Fibroblast of lung (primary cell): ENCODE measurements around the gene ACO1. TPM values are rescaled to one million over a fixed set of nuclear protein-coding genes. Genes with fewer than 3 reads are reported as not detected.

ENCODE experiments used
- DNase-seq, 2 donors: peaks; one replicate each; pipeline versions ENCODE4 v3.0.0 to v3.0.0-alpha.2; 2010; ENCODE audit warnings: low read depth in 2 of 2
- H2AFZ ChIP-seq: 2 replicates; pipeline ENCODE4 v1.5.1; 2012; ENCODE audit warnings: low read length, control low read depth, inconsistent platforms
- H3K27ac ChIP-seq: 2 replicates; pipeline ENCODE4 v1.5.1; 2011; ENCODE audit warnings: low read length, control low read depth; ENCODE audit not compliant: insufficient read depth
- H3K27me3 ChIP-seq: 2 replicates; pipeline ENCODE4 v1.5.1; 2011; ENCODE audit warnings: mild to moderate bottlenecking, low read length; ENCODE audit not compliant: control insufficient read depth, insufficient read depth
- H3K36me3 ChIP-seq: 2 replicates; pipeline ENCODE4 v1.5.1; 2011; ENCODE audit warnings: low read length; ENCODE audit not compliant: control insufficient read depth, insufficient read depth
- H3K4me1 ChIP-seq: 2 replicates; pipeline ENCODE4 v1.5.1; 2011; ENCODE audit warnings: low read length; ENCODE audit not compliant: control insufficient read depth, insufficient read depth; ENCODE audit errors: extremely low read depth
- H3K4me2 ChIP-seq: 2 replicates; pipeline ENCODE4 v1.5.1; 2011; ENCODE audit warnings: low read length, control low read depth; ENCODE audit not compliant: insufficient read depth; ENCODE audit errors: extremely low read depth
- H3K4me3 ChIP-seq, 4 experiments: fragments of 200-600 bp in 1 of 4; sonication (generic) in 1 of 4; replicated peaks in 1 of 4; 2 replicates each; pipeline ENCODE4 v1.5.1; 2011 to 2016; ENCODE audit warnings: low read length in 4 of 4, low read depth in 3 of 4, mild to moderate bottlenecking in 3 of 4, control low read depth in 2 of 4, inconsistent platforms in 1 of 4, mixed read lengths in 1 of 4; ENCODE audit not compliant: insufficient read depth in 1 of 4; ENCODE audit errors: control extremely low read depth in 1 of 4
- H3K79me2 ChIP-seq: 2 replicates; pipeline ENCODE4 v1.5.1; 2012; ENCODE audit warnings: mild to moderate bottlenecking, low read length, inconsistent platforms; ENCODE audit not compliant: control insufficient read depth, insufficient read depth
- H3K9ac ChIP-seq: 2 replicates; pipeline ENCODE4 v1.5.1; 2011; ENCODE audit warnings: mild to moderate bottlenecking, low read length, control low read depth; ENCODE audit not compliant: insufficient read depth
- H3K9me3 ChIP-seq: 2 replicates; pipeline ENCODE4 v1.5.1; 2012; ENCODE audit warnings: low read depth, low read length; ENCODE audit not compliant: control insufficient read depth, insufficient read depth
- H4K20me1 ChIP-seq: 2 replicates; pipeline ENCODE4 v1.5.1; 2011; ENCODE audit warnings: low read length; ENCODE audit not compliant: control insufficient read depth, insufficient read depth; ENCODE audit errors: extremely low read depth
- CTCF ChIP-seq, 2 donors: IDR thresholded peaks in 1 of 2; conservative IDR thresholded peaks in 1 of 2; 1 replicate in 1 of 2; 2 replicates in 1 of 2; pipeline ENCODE4 v1.5.1; 2011 to 2012; ENCODE audit warnings: low read length in 2 of 2, control low read depth in 1 of 2, inconsistent platforms in 1 of 2, low read depth in 1 of 2, mild to moderate bottlenecking in 1 of 2
- EZH2 ChIP-seq: IDR thresholded peaks from 2 replicates; pipeline ENCODE4 v1.5.1; 2012; ENCODE audit warnings: low read length, control low read depth, mild to moderate bottlenecking; ENCODE audit errors: missing control alignments
- polyA plus RNA-seq, 2 donors: library from polyadenylated mRNA; depleted of rRNA in 1 of 2; stranded (reverse) in 1 of 2; unstranded in 1 of 2; fragments of >200 nt; gene quantifications; 2 replicates each; pipeline ENCODE4 v1.2.1, GENCODE V29; 2011 to 2012; ENCODE audit warnings: missing spikeins in 1 of 2
- total RNA-seq: library from RNA; depleted of rRNA; stranded (reverse); fragments of >200 nt; gene quantifications from 2 replicates; pipeline ENCODE4 v1.2.1, GENCODE V29; 2014

The ACO1 gene
- total and polyA plus RNA-seq, 2 donors (not counting 1 experiment from before 2014, with no cell fraction given) = 77.8 to 158 TPM

GRCh38 chr9:32404402-32404801 is 20.0 kb downstream of the ACO1 start:
- Histone ChIP-seq H2AFZ (no peak overlapping the region), H3K27me3 (no peaks in the 10 kb centered on the region), H3K36me3 (peaks cover 6% of the 10 kb centered on the region), H3K27ac (no peak overlapping the region), H3K79me2 (peaks cover 14% of the 10 kb centered on the region), H3K4me1 (peaks cover under 1% of the 10 kb centered on the region), H3K4me2 (no peak overlapping the region), H3K9me3 (no peaks in the 10 kb centered on the region), H3K4me3 (no peak overlapping the region), H4K20me1 (no peaks in the 10 kb centered on the region), H3K9ac (no peak overlapping the region)
- DNase-seq = no peak
- TF ChIP-seq CTCF (conservative IDR thresholded peaks at IDR 0.05 in 1 of 2, IDR thresholded peaks at IDR 0.05 in 1 of 2; ENCODE audit: low read depth in 1 of 2, low read length in 2 of 2) (no peak), EZH2 (no peak)

- TF ChIP-seq EZH2 (no peak), CTCF (conservative IDR thresholded peaks at IDR 0.05 in 1 of 2, IDR thresholded peaks at IDR 0.05 in 1 of 2; ENCODE audit: low read depth in 1 of 2, low read length in 2 of 2) (no peak)
- no peak overlapping the region for H3K4me2 ChIP-seq
- H3K36me3 ChIP-seq = peaks cover 6% of the 10 kb centered on the region
- H3K4me3 ChIP-seq = no peak overlapping the region
- no peak overlapping the region for H2AFZ ChIP-seq
- peaks cover 14% of the 10 kb centered on the region for H3K79me2 ChIP-seq
- H3K4me1 ChIP-seq = no peaks in the 10 kb centered on the region
- no peaks in the 10 kb centered on the region for H3K27me3 ChIP-seq
- no peak overlapping the region for H3K9ac ChIP-seq
- H3K27ac ChIP-seq = no peak overlapping the region
- no peaks in the 10 kb centered on the region for H3K9me3 ChIP-seq
- DNase-seq = no peak
- no peaks in the 10 kb centered on the region for H4K20me1 ChIP-seq
These were observed 20.4 kb downstream of the ACO1 start for GRCh38 chr9:32404856-32405255.

GRCh38 chr9:32405506-32405905 is 21.1 kb downstream of the ACO1 start:
- H3K27ac ChIP-seq = no peak overlapping the region
- H3K4me1 ChIP-seq = no peaks in the 10 kb centered on the region
- H3K79me2 ChIP-seq = peaks cover 9% of the 10 kb centered on the region
- H3K4me3 ChIP-seq = no peak overlapping the region
- DNase-seq = no peak
- no peaks in the 10 kb centered on the region for H3K27me3 ChIP-seq
- no peak overlapping the region for H2AFZ ChIP-seq
- no peak overlapping the region for H3K4me2 ChIP-seq
- no peak overlapping the region for H3K9ac ChIP-seq
- no peak for TF ChIP-seq EZH2
- TF ChIP-seq CTCF (conservative IDR thresholded peaks at IDR 0.05 in 1 of 2, IDR thresholded peaks at IDR 0.05 in 1 of 2; ENCODE audit: low read depth in 1 of 2, low read length in 2 of 2) = no peak
- H3K9me3 ChIP-seq = no peaks in the 10 kb centered on the region
- peaks cover 6% of the 10 kb centered on the region for H3K36me3 ChIP-seq
- no peaks in the 10 kb centered on the region for H4K20me1 ChIP-seq
